ENCODE results near the gene PYGB.
"Not testable (repeated sequence)": the region's sequence is repeated elsewhere in the genome, so short reads cannot be mapped to it uniquely, and the experiment has no call there.

PYGB gene

DNA sequence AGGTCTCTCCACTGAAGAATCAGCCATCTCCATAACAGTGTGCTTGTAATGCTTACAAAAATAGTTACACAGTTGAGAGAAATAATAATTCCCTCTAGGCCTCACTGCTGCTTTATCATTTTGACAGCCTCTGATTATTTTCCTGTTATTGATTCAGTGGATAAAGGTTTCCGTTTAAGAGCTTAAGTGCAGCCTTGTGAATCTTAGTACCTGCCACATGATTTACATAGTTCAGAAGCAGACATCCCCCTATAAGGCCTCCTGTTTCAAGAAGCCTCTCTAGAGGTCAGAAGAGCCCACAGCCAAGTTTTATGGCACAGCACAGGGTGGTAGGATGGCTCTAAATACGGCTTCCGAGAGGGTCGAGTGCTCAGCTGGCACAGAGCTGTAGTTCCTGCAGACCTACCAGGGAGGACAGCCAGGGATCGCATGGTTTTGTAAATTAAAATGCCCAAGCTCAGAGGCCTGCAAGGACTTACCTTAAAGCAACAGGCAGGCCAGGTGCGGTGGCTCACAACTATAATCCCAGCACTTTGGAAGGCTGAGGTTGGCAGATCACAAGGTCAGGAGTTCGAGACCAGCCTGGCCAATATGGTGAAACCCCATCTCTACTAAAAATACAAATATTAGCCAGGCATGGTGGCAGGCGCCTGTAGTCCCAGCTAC is 17.6 kb upstream of the PYGB start:
- no peak for DNase-seq

DNA sequence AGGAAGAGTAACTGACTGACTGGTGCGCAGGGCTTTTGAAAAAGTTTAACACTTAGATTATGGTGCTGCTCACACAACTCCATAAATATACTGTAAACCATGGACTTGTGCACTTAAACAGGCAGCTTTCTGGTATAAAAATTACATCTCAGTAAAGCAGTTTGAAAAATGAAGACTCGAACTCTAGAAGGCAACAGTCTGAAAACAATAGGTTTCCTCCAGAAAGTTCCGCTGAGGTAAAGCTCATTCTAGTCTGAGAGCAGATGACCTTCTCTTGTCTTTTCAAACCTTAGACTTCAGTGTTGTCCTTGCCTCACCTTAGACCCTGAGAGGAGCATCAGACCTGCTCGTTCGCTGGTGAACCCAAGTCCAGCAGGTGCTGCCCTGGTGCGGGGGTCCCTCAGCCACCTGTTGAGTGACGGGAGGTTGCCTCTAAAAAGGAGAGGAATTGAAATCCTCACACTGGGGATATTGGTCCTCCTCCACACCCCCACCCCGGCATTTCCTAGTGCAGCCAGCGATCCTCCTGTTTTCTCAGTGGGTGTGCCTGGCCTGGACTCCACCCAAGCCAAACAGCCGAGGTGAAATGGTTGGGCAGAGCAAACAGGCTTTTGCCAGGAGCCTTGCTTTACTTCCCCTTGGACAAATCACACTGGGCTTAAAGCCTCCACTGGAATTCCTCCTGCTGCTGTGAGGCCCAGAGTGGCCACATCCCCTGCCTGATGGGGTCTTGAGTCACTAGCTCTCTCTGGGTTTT is 14.7 kb upstream of the PYGB start:
- peak; percentile 61 to 82 for DNase-seq

DNA sequence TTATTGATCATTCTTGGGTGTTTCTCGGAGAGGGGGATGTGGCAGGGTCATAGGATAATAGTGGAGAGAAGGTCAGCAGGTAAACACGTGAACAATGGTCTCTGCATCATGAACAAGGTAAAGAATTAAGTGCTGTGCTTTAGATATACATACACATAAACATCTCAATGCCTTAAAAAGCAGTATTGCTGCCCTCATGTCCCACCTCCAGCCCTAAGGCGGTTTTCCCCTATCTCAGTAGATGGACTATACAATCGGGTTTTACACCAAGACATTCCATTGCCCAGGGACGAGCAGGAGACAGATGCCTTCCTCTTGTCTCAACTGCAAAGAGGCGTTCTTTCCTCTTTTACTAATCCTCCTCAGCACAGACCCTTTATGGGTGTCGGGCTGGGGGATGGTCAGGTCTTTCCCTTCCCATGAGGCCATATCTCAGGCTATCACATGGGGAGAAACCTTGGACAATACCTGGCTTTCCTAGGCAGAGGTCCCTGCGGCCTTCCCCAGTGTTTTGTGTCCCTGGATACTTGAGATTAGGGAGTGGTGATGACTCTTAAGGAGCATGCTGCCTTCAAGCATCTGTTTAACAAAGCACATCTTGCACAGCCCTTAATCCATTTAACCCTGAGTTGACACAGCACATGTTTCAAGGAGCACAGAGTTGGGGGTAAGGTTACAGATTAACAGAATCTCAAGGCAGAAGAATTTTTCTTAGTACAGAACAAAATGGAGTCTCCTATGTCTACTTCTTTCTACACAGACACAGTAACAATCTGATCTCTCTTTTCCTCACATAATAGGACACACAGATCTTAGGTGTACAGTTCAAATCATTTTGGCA is 13.7 kb upstream of the PYGB start:
- DNase-seq: not testable (repeated sequence)

DNA sequence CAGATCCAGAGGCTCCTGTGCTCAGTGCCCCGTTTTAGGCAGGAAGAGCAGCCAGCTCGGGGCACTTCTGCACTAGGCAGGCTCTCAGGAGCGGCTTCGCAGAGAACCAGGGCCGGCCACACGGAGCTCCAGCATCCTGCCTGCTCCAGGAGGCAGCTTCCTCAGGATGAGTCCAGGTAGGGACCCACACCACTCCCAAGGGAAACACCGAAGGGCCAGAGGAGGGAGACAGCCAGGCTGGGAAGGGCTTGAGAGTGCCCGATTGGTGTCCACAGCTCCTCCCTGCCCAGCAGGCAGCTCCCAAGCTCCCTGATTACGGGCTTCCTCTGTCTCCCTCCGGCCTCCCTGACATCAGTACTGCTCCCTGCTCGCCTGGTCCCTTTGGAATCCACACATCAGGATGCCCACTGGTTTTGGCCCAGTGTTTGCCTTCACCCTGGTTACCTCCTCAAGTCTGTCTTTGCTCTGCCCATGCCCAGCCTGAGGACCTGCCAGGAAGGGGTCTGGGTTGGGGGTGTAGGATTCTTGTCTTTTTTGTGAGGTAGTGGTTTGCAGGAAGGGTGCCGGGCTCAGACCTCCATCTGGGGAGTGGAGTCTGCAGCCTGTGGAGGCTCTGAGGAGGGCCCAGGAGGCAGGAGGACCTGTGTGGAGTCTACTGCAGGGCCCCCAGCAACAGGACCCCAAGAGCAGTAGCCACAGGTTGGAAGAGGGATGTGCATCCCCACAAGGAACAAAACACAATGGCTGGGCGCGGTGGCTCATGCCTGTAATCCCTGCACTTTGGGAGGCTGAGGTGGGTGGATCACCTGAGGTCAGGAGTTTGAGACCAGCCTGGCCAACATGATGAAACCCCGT is 11.2 kb upstream of the PYGB start:
- DNase-seq: no peak

DNA sequence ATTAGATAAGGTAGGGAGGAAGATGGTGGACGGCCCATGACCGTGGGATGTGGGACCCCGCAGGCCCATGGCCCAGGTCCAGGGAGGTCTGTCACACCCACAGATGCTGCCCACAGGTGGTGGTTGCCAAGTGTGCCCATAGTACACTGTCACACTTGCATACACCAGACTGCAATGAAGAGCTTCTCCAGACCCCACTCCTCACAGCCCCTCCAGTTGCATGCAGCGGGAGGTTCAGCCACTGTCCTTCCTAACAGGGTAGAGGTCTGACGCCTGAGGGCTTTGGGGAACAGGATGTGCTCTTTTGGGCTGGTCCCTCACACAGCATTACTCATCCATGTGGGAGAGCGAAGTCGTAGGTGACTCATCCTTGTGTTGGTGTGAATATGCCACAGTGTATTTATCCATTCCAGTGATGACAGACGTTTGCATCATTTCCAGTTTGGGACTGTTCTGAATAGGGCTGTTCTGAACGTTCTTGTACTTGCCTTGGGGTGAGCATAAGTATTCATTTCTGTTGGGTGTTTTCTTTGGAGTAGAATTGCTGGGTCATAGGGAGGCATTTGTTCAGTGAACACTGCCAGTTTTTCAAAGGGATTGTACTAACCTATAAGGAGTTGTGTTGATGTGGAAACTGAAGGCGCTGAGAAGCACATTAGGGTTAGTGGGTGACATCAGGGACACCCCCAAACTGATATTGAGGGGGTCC is 10.1 kb upstream of the PYGB start:
- DNase-seq: peak; percentile 36 to 55

DNA sequence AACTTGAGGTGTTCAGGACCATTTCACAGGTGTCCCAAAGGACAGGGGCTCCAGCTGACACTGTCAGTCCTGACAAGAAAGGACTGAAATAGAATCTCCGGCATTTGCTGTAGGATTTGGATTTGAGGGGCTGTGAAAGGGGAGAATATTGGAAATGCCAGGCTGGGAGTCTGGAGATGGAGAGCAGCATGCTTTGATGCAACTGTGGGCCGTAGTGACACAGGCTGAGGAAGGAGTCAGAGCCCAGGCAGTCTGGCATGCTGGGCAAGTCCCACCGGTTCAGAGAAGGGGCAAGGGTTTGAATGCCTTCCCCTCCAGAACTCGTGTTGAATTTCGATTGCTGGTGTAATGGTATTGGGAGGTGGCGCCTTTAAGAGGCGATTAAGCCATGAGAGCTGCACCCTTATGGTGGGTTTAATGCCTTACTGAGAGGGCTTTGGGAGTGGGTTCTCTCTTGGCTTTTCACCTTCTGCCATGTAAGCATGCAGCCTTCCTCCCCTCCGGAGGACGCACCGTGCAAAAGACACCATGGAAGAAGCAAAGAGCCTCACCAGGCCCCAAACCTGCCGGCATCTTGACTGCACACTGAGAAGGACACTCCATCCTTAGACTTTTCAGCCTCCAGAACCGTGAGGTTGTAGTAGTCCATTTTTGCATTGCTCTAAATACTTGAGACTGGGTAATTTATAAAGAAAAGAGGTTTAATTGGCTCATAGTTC is 9.4 kb upstream of the PYGB start:
- DNase-seq: no peak

DNA sequence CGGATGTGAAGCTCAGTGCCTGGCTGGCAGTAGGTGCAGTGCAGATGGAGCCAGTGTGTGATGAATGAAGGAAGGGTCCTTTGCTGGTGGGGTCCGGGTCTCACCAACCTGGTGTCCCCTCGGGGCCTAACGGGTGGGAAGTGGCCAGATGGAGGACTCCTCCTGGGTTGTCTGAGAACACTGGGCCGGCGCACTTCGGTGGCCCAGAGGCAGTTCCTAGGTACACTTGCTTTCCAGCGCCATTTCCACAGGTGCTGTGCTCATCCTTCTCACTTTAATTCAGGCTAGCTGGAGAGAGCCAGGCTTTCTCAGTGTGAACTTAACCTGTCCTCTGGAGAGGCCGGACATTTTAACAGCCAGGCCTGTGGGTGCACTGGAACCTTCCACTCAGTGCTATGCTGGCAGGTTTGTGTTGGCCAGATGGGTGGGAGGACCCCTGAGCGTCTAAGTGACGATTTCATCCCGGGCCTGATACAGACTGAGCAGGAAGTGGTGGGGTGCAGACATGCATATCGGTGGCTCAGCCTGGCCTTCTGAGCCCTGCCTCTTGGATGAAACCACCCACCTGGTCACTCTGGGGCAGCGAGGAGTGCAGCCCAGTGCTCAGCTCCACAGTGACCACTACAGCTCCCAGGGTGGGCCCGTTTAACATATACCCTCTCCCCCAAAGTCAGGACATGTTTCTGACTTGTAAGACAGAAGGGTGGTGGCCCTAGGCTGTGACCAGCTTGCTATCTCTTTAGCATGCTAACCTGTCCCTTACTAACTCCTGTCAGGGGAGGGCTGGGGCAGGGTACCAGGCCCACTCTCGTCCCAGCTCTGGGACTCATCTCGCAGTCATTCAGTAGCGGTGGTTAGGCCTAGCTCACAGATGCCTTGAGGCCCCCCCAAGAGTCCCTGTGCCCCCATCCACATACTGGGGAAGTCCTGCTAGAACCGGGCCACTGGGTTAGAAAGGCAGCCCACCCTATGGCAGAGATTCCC is 8.2 kb upstream of the PYGB start:
- DNase-seq: no peak

DNA sequence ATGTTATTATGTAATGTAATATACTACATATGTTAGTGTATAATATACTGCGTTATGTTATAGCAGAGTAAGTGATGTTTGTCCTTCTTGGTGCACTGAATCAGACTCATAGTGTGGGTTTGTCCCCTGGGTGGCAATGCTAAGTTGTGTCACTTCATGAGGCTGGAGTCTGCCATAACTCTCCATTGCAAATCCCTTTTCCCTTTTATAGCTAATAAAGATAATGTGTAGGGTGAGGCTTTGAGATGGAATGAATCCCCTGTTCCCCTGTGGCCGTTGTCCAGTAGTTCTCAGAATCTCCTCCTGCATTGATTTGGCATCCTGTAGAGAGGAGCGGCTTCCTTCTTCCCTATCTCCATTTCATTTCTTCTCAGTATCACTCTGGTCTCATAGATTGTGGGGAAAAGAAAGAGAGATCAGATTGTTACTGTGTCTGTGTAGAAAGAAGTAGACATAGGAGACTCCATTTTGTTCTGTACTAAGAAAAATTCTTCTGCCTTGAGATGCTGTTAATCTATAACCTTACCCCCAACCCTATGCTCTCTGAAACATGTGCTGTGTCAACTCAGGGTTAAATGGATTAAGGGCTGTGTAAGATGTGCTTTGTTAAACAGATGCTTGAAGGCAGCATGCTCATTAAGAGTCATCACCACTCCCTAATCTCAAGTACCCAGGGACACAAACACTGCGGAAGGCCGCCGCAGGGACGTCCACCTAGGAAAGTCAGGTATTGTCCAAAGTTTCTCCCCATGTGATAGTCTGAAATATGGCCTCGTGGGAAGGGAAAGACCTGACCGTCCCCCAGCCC is 6.8 kb upstream of the PYGB start:
- not testable (repeated sequence) for DNase-seq

DNA sequence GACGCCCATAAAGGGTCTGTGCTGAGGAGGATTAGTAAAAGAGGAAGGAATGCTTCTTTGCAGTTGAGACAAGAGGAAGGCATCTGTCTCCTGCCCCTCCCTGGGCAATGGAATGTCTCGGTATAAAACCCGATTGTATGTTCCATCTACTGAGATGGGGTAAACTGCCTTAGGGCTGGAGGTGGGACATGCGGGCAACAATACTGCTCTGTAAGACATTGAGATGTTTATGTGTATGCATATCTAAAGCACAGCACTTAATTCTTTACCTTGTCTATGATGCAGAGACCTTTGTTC is 6.3 kb upstream of the PYGB start:
- not testable (repeated sequence) for DNase-seq

DNA sequence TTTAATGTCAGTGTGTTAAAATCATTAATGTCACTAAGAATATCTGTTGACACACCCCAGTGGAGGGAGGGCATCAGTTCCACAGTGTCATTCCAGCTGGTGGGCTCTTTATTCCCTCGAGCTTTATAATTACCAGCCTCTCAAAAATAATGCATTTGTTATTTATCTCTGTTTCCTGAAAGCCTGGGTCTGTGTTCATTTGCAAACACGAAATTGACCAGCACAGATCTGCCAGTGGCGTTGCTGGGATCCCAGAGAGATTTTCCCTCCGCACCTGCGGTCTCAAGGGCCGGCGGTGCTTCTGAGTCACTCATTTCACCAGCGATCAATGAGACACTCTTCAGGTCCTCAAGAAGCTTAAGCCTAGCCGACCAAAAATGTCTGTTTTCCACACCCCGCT is 5.7 kb upstream of the PYGB start:
- DNase-seq: peak; percentile 19 to 41

DNA sequence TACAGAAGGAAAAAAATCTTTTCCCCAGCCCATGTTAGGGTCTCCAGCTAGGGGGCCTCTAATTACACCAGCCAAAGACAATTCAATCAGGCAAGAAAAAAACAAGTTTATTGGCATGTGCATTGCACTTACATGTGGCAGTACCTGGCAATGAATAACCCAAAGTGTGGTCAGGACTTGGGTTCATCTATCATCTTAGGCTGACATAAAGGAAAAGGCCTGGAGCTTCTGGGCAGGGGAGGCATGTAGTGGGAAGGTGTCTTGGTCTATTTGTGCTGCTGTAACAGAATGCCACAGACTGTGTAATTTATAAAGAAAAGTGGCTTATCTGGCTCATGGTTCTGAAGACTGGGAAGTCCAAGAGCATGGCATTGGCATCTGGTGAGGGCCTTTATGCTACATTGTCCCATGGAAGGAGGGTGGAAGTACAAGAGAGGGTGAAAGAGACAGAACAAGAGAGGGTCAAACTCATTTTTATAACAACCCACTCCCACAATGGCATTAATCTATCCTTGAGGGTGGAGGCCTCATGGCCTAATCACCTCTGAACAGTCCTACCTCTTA is 4.4 kb upstream of the PYGB start:
- no peak for DNase-seq

DNA sequence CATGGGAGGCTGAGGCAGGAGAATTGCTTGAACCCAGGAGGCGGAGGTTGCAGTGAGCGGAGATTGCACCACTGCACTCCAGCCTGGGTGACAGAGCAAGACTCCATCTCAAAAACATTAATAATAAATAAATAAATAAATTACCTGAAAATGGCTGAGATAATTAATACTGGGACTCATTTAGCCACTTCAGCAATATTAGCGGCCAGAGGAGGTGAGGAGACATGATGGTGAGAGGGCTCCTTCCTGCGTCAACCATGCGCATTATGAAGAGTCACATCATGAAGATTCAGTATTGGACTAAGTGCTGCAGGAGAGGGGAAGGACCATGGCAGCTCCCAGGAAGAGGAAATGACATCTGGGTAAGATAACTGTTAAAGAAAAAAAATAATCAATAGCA is 2.9 kb upstream of the PYGB start:
- no peak for DNase-seq

DNA sequence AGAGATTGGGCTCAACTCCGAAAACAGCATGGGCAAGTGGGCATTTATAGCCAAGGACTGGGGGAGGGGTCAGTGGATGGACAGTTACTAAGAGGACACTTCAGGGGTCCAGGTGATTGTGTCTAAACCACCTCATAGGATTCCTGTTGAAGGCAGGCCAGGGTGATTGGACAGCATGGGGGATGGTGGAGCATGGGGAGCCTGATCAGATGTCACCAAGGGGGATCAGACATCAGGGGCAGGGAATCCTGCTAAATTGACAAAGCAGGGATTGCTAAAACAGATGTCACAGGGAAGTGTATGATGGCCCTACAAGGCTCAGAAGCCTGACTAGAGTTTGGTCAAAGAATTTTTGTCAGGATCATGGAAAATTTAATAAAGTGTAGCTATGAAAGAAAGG is 2.4 kb upstream of the PYGB start:
- no peak for DNase-seq

DNA sequence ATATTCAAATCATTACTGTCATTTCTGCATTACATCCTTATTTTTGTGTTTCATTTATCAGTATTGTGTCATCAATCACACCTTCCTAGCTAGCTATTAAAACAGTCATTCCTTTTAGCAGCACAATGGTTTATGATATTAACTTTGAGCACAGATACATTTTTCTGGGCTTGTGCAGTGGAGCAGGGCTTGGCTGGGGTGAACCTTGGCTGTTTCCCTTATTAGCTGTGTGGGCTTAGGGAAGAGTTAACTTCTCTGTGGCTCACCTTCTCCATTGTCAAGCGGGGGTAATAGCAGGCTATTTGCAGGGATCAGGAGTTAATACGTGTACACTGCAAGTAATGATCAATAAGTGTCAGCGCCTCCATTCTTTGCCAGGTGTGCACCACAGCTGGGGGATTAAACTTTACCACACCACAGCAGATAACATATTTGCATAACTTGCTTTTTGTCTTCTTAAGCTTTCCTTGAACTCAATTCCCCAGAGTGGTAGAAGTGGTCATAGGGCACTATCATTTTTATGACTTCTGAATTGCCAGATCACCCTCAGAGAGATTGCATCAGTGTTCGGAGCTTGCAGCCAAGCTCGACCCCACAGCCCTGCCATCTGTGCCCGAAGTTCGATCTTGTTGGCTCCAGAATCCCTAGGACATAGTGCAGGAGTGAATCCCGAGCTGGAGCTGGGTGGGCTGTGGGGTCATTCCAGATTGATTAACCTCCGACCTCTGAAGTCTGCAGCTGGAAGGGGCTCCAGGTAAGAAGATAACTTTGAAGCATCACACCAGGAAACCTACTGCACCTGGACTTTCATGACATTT is 1.5 kb upstream of the PYGB start:
- no peak for DNase-seq

DNA sequence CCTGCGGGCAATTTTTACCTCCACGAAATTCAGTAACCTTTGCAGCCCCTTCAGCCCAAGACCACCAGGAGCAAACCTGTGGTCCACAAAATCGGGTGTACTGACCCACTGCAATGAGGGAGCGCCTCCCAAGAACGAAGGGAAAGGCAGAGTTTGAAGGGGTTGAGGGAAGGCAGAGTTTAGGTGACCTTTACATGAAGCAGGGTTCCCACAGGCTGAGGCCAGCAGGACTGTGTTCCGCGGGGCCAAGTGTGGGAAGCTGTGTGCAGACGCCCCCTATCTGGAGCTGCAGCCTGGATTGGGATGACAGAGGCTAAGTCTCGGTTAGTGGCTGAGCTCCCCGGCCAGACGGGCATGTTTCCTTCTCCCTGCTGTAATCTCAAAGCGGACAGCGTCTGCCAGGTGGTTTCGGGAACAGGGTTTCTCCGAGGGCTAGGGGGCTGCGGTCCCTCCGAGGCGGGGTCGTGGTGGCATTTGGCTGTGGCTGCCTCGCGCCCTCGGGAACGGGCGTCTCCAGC is 826 bp upstream of the PYGB start:
- peak; percentile 33 to 75 for DNase-seq

DNA sequence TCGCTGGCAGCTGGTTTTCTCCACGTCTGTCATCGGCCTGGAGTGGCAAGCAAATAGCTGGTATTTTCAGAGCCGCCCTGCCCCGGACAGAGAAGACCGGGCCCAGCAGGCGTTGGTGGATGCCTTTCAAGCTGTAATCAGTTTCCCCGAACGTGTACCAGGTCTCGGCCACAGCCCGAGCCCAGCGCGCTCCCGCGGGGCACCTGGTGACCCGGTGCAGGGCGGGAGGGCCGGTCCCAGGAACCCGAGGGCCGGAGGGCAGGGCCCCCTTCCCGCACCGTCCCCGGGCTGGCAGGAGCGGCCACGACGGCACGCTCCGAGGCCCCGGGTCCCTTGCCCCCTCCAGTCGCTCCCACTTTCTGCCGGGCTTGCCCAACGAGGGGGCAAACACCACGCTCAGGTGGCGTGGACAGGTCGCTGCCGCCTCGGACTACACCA is 348 bp upstream of the PYGB start:
- DNase-seq: peak; percentile 33 to 75

DNA sequence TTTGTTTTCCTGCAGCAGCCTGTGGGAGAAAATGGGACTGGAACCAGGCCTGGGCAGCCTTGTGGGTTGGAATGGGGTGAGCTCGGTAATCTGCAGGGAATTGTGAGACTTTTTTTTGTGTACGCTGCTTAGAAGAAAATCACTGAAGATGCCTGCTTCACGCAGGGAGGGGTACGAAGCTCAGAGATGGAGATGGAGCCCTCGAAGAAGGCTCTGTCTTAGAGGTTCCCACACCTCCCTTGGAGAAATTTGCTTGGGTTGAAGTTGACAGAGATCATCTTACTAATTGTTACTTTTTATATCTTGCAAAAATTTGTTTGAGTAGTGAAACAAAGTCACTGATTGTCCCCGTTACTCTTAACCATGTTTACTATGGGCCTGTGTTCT is 894 bp downstream of the PYGB start:
- DNase-seq: no peak

Measured in SHP77 (cell line).